GM18951 (cell line): ENCODE results near the gene EYA2.

ENCODE experiments used
- POLR2A ChIP-seq: IDR thresholded peaks from 4 replicates; pipeline ENCODE4 v1.6.1; 2011; ENCODE audit warnings: mild to moderate bottlenecking; ENCODE audit not compliant: insufficient read length, insufficient read depth; ENCODE audit errors: extremely low read depth
- in situ Hi-C: fragments of 300-500 bp; cut with MboI; formaldehyde crosslinking; loops from one replicate; pipeline ENCODE4 v1.12.0; 2022; ENCODE audit warnings: low sequenced_read_pairs, mixed read lengths, inconsistent platforms; ENCODE audit not compliant: unreplicated experiment

The EYA2 gene

GRCh38 chr20:47016068-47016664, 121.5 kb downstream of the EYA2 start:
- no peak for TF ChIP-seq POLR2A
- in situ Hi-C loops: no loop called here

- TF ChIP-seq POLR2A: no peak
- in situ Hi-C loops: no loop called here
These were observed 123.7 kb downstream of the EYA2 start for GRCh38 chr20:47018381-47018780.

- no peak for TF ChIP-seq POLR2A
These were observed 124.6 kb downstream of the EYA2 start for GRCh38 chr20:47019121-47019824.

GRCh38 chr20:47020231-47020630, 125.6 kb downstream of the EYA2 start:
- in situ Hi-C loops: no loop called here
- TF ChIP-seq POLR2A: no peak

More at GRCh38 chr20:47019121-47019824, 124.6 kb downstream of the EYA2 start:
- in situ Hi-C loops: no loop called here

GRCh38 chr20:47021850-47022249, 127.2 kb downstream of the EYA2 start:
- in situ Hi-C loops: no loop called here
- no peak for TF ChIP-seq POLR2A

GRCh38 chr20:47024461-47024937, 129.9 kb downstream of the EYA2 start:
- TF ChIP-seq POLR2A: no peak
- in situ Hi-C loops: no loop called here

- TF ChIP-seq POLR2A: no peak
- in situ Hi-C loops: no loop called here
These were observed 132.4 kb downstream of the EYA2 start for GRCh38 chr20:47027042-47027441.

- in situ Hi-C loops: no loop called here
- TF ChIP-seq POLR2A: no peak
These were observed 132.8 kb downstream of the EYA2 start for GRCh38 chr20:47027456-47027855.

GRCh38 chr20:47028487-47028886, 133.8 kb downstream of the EYA2 start:
- in situ Hi-C loops: no loop called here
- TF ChIP-seq POLR2A: no peak

GRCh38 chr20:47029845-47030244, 135.2 kb downstream of the EYA2 start:
- no peak for TF ChIP-seq POLR2A
- in situ Hi-C loops: no loop called here

- no peak for TF ChIP-seq POLR2A
- in situ Hi-C loops: no loop called here
These were observed 135.7 kb downstream of the EYA2 start for GRCh38 chr20:47030271-47030810.

GRCh38 chr20:47031004-47031403, 136.4 kb downstream of the EYA2 start:
- in situ Hi-C loops: no loop called here

GRCh38 chr20:47031821-47032220, 137.2 kb downstream of the EYA2 start:
- in situ Hi-C loops: no loop called here
- no peak for TF ChIP-seq POLR2A

More at GRCh38 chr20:47031004-47031403, 136.4 kb downstream of the EYA2 start:
- TF ChIP-seq POLR2A: no peak
